SH-SY5Y (cell line): Measurements from ENCODE around the gene CCNK.

ENCODE experiments used
- GATA2 ChIP-seq: IDR thresholded peaks from 2 replicates; pipeline ENCODE4 v1.6.1; 2011; ENCODE audit warnings: mild to moderate bottlenecking, low read depth, low read length
- GATA3 ChIP-seq: IDR thresholded peaks from 2 replicates; pipeline ENCODE4 v1.6.1; 2011; ENCODE audit warnings: low read depth, mild to moderate bottlenecking, low read length, moderate library complexity

DNA sequence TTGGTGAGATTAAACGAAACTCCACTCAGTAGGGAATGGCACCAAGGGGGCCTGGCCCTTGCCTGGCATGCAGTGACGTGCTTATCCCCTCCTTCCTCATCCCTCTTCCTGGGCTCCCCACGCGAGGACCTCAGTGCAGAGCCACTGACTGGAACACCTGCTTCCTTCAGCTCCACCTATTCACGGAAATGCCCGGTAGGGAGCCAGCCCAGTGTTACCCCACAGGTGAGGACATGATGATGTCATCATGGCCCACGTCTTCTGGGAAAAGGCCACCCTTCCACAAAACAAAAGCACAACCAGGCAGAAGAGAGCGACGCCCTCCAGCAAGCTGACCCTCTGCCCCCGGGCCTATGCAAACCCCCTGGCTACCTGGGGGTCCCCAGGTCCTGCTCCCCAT, 80.7 kb downstream of the CCNK start:
- TF ChIP-seq GATA2, result no peak
- no peak for TF ChIP-seq GATA3
